HG02970 (cell line): ENCODE data around the gene OSBPL3.
"Not testable (repeated sequence)": the region's sequence is repeated elsewhere in the genome, so short reads cannot be mapped to it uniquely, and the experiment has no call there.

Source experiments
- ATAC-seq: cut with Tn5 transposase; IDR thresholded peaks from one replicate; pipeline ENCODE4 v1.9.1; 2021; ENCODE audit warnings: mild to moderate bottlenecking, moderate library complexity, moderate number of reproducible peaks; ENCODE audit not compliant: unreplicated experiment, low FRiP score

Gene OSBPL3

GRCh38 chr7:24924375-24924774 is 55.6 kb downstream of the OSBPL3 start:
- ATAC-seq, result no peak

GRCh38 chr7:24923172-24923865 is 56.7 kb downstream of the OSBPL3 start:
- no peak for ATAC-seq

- no peak for ATAC-seq
Observed at GRCh38 chr7:24922099-24922773, 57.7 kb downstream of the OSBPL3 start.

- no peak for ATAC-seq
Observed at GRCh38 chr7:24921362-24921679, 58.7 kb downstream of the OSBPL3 start.

GRCh38 chr7:24920451-24921361 is 59.3 kb downstream of the OSBPL3 start:
- no peak for ATAC-seq

- no peak for ATAC-seq
Observed at GRCh38 chr7:24917510-24918239, 62.3 kb downstream of the OSBPL3 start.

GRCh38 chr7:24916463-24917040 is 63.4 kb downstream of the OSBPL3 start:
- ATAC-seq, result no peak

GRCh38 chr7:24914465-24914859 is 65.5 kb downstream of the OSBPL3 start:
- ATAC-seq, result no peak

GRCh38 chr7:24913801-24914464 is 66.0 kb downstream of the OSBPL3 start:
- ATAC-seq, result no peak

GRCh38 chr7:24912874-24913514 is 67.0 kb downstream of the OSBPL3 start:
- ATAC-seq, result no peak

- no peak for ATAC-seq
Observed at GRCh38 chr7:24912424-24912823, 67.6 kb downstream of the OSBPL3 start.

GRCh38 chr7:24911213-24911603 is 68.8 kb downstream of the OSBPL3 start:
- ATAC-seq, result no peak

GRCh38 chr7:24910551-24911212 is 69.3 kb downstream of the OSBPL3 start:
- ATAC-seq, result no peak

GRCh38 chr7:24908727-24909126 is 71.3 kb downstream of the OSBPL3 start:
- ATAC-seq, result no peak

- ATAC-seq, result no peak
Observed at GRCh38 chr7:24908166-24908565, 71.8 kb downstream of the OSBPL3 start.

GRCh38 chr7:24907311-24907886 is 72.6 kb downstream of the OSBPL3 start:
- no peak for ATAC-seq

- ATAC-seq, result no peak
Observed at GRCh38 chr7:24905996-24906770, 73.8 kb downstream of the OSBPL3 start.

- ATAC-seq, result not testable (repeated sequence)
Observed at GRCh38 chr7:24903992-24904391, 76.0 kb downstream of the OSBPL3 start.
